A172 (cell line): ENCODE measurements around the gene PI4K2A. TPM values are rescaled to one million over a fixed set of nuclear protein-coding genes. Genes with fewer than 3 reads are reported as not detected.

Experiments
- DNase-seq: peaks from one replicate; pipeline ENCODE4 v3.0.0-alpha.2; 2015; ENCODE audit warnings: low spot score
- total RNA-seq: library from RNA; depleted of rRNA; stranded (reverse); fragments of >200 nt; shearing (Covaris generic); gene quantifications from 2 replicates; pipeline ENCODE4 v1.2.3, GENCODE V29; 2014; rRNA removed

Gene PI4K2A
- total RNA-seq = 31.7 and 32.1 TPM in 2 replicates

DNA sequence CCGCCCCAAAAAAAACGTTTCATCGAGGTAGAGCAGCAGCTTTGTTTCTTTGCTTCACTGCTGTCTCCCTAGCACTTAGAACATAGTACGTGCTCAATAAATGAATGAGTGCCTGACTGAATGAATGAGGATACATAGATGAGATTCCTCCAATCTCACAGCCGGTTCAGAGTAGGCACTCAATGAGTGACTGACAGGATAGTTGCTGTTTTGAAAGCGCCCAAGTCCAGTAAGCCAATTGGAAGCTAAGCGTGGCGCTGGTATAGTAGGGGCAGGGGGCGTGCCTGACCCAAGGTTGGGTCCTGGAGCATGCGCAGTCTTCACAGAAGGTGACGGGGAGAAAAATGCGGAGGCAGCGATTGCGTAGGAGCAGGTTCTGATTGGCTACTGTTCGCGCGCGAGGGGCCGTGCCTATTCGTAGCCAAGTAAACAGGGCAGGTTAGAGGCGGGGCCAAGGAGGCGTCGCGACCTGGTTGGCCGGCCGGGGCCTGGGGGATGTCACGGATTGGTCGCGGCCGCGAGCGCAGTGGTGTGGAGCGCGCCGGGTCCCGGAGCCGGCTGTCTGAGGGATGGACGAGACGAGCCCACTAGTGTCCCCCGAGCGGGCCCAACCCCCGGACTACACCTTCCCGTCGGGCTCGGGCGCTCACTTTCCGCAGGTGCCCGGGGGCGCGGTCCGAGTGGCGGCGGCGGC, at the start of gene PI4K2A:
Gene PI4K2A (plus strand): TSS at position 498 of the 694 bp plus-strand sequence. CDS start 72 bp downstream, at position 570.
- DNase-seq = peak; percentile 99

GRCh38 chr10:97590748-97591495, 49.5 kb upstream of the PI4K2A start:
- DNase-seq = no peak

DNA sequence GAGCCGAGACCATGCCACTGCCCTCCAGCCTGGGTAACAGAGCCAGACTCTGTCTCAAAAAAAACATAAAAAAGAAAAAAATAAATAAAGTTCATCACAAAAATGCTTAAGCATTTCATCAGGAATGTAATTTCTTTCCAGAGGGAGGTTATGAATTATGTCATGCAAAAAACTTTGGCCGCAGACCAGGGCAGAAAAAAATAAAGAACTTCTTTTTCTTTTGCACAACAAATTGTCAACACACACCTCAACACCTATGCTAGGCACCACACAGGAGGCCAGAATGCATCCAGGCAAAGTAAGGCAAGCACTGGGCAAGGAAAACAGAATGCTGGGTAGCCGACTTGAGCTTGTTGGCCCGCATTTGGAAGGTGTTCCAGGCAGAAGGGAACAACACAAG, 47.0 kb upstream of the PI4K2A start:
- DNase-seq = no peak

DNA sequence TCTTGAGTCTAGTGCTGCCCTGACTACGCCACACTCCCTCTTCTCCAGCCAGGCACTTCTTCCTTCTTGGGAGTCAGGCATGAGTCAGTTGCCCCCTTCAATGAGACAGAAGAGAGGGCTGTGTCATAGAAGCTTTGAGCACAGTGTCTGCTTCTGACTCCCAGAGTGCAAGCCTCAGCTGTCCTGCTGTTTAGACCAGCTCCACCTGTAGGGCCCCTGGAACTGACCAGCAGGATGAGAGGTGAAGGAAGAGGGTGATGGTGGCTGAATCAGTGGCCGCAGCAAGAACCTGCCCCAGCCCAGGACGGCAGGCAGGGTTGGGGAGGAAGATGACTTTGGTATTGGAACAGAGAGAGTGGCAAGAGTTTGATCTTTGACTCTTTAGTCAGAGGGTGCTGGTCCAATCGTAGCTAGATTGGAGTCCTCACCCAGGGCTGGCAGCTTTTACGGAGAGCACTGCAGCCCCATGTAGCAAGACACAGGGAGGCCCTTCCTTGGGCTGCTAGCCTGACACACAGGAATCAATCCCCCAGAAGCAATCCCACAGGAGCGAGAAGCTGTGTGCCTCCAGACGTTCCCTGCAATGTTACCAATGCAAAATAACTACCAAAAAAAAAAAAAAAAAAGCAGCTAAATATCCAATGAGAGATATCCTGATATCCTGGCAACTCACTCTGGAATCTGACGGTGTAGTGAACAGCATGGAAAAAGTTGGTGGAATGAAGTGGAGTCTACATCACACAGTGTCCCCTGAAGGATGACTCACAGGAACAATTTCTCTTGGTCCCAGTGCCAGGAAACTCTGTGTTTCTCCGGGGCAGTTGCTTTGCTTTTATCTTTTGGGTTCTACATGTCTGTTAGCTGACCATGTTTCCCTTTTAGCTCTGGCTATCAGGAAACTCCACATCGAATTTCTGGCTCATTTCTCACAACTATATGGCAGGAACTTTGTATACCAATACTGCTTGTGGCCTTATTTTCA, 44.1 kb upstream of the PI4K2A start:
- peak; percentile 94 for DNase-seq

GRCh38 chr10:97597778-97598177, 42.7 kb upstream of the PI4K2A start:
- DNase-seq = no peak

- no peak for DNase-seq
Observed at GRCh38 chr10:97598407-97599271, 41.8 kb upstream of the PI4K2A start.

DNA sequence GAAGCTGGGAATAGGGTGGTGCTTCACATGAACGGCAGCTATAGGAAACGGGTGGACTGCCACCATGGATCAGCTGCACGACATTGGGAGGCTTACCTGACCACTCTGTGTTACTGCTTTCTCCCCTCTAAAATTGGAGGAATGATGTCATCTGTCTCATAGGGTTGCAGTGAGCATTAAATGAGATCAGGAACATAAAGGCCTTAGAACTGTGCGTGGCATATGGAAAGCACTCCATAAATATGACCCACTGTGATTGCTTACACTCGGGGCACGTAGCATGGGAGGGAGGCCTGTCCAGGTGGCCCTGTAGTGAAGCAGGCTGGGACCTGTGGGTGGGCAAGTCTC, 41.2 kb upstream of the PI4K2A start:
- DNase-seq = no peak

- no peak for DNase-seq
Observed at GRCh38 chr10:97600616-97601015, 39.9 kb upstream of the PI4K2A start.

GRCh38 chr10:97601268-97602215, 38.9 kb upstream of the PI4K2A start:
- no peak for DNase-seq

DNA sequence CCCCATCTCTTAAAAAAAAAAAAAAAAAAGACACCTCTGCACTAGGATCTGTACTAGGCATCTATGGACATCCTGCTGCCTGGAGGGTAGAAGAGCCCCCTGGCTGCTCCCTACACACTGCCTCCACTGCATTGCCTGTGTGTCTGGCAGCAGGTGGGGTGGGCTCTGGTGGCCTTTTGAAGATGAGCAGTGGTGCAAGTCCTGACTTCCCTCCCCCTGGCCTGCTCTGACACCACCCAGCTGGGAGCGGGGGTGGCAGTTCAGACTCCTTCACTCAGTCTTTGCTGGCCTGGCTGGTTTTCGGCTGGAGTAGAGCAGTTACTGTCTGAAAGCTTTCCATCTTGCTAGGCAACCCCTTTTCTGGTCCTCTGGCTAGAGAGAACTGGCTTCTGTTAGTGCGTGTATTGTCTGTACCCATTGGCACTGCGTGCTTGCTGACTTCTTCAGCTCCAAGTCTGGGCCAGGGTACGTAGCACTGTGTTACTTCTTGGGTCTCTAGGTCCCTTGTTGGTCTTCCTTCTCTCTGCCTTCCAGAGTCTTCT, 33.3 kb upstream of the PI4K2A start:
- DNase-seq = no peak

GRCh38 chr10:97608991-97609561, 31.4 kb upstream of the PI4K2A start:
- DNase-seq = no peak

- no peak for DNase-seq
Observed at GRCh38 chr10:97611473-97611872, 29.0 kb upstream of the PI4K2A start.

DNA sequence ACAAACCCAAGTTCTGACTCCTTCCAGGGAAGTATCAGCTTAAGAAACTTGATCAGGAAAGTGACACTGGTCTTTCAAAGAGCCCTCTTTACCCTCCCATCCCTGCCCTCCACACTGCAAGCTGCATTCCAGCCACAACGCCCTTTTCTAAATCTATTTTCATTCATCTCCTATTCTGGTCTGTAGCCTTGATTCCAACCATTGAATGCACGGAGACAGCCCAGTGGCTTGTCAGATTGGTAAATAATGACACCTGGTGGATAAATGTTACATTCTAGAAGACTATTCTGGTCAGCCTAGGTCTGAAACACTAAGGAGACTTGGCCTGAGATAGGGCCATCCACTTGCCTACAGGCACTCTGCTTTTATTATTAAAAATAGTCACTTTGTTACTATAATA, 28.1 kb upstream of the PI4K2A start:
- DNase-seq = peak; percentile 76

- DNase-seq = no peak
Observed at GRCh38 chr10:97618285-97618684, 22.2 kb upstream of the PI4K2A start.

GRCh38 chr10:97618733-97619132, 21.7 kb upstream of the PI4K2A start:
- DNase-seq = no peak

- no peak for DNase-seq
Observed at GRCh38 chr10:97623277-97623676, 17.2 kb upstream of the PI4K2A start.

- no peak for DNase-seq
Observed at GRCh38 chr10:97627731-97628130, 12.7 kb upstream of the PI4K2A start.

- DNase-seq = no peak
Observed at GRCh38 chr10:97628228-97628627, 12.2 kb upstream of the PI4K2A start.

DNA sequence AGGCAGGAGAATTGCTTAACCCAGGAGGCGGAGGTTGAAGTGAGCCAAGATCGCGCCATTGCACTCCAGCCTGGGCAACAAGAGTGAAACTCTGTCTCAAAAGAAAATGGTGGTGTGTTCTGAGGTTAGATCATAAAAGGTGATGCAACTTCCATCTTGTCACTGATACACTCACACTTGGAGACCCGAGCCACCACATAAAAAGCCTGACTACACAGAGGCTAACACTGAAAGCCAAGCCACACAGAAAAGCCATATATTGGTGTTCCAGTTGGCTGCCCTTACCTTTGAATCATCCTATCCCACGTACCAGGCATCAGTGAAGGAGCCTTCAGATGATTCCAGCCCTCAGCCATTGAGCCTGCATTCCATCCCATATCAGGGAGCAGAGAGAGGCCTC, 11.2 kb upstream of the PI4K2A start:
- DNase-seq = no peak
